Measurements from ENCODE around the gene KDM4B. TPM values are rescaled to one million over a fixed set of nuclear protein-coding genes. Genes with fewer than 3 reads are reported as not detected.
A peak's percentile ranks its signal among the peaks of the same experiment; 100 is the strongest.

KDM4B gene
- total and polyA plus RNA-seq, 9 of the 15 experiments (the other 6 are each of a cell fraction or from before 2014, with no cell fraction given), result 0.21 to 29.9 (median 7.3) TPM

GRCh38 chr19:4976401-4977298 lies 7.7 kb downstream of the KDM4B start:
- no peak overlapping the region for H3K4me2 ChIP-seq (ENCODE audit: insufficient read depth, low read length)
- FAIRE-seq (peak; percentile 67), DNase-seq (ENCODE audit: extremely low read depth in 1 of 4, low spot score in 3 of 4) (peak in 2 of 4 experiments; percentile 34 to 45), ATAC-seq (peak; percentile 76)
- H3K4me1 ChIP-seq (replicated peaks in 1 of 2; ENCODE audit: control insufficient read depth in 2 of 2, insufficient read depth in 2 of 2, low read length in 2 of 2), result peaks cover 6 to 57% of the 10 kb centered on the region in 2 experiments; a peak in 4 of 5 replicates
- no peak overlapping the region for H3K27ac ChIP-seq (ENCODE audit: extremely low read depth, low read depth, low read length)
- in situ Hi-C loops (cut with MboI) (no loop called here), intact Hi-C loops (cut with micrococcal nuclease) (no loop called here)
- peaks cover 19% of the 10 kb centered on the region; the same call in 2 of the 3 replicates for H3K36me3 ChIP-seq (ENCODE audit: control insufficient read depth, insufficient read depth, low read length)
- CTCF ChIA-PET (ENCODE audit: low intra/inter-chr PET ratio), result no interaction called here
- H3K79me2 ChIP-seq (ENCODE audit: control insufficient read depth, insufficient read depth, low read length), result peaks cover 86% of the 10 kb centered on the region
- H2AFZ ChIP-seq (ENCODE audit: low read depth, low read length), result no peak overlapping the region
- H3K9me1 ChIP-seq (ENCODE audit: control insufficient read depth, insufficient read depth, low read length), result peaks cover 18% of the 10 kb centered on the region
- no TSS peak for BruUV-seq (replicated peaks)
- H3K9me3 ChIP-seq (replicated peaks; ENCODE audit: control insufficient read depth, insufficient read depth, low read depth, low read length), result no peaks in the 10 kb centered on the region
- H3K27me3 ChIP-seq (ENCODE audit: control insufficient read depth in 2 of 2, insufficient read depth in 2 of 2, low read length in 2 of 2), result no peaks in the 10 kb centered on the region
- H4K20me1 ChIP-seq (replicated peaks; ENCODE audit: control insufficient read depth, insufficient read depth, low read length), result peaks cover 63% of the 10 kb centered on the region
- POLR2A ChIA-PET, result interaction anchor here (0.7 kb wide), 1 partner anchor 55 kb away, joined by 4 read pairs; no protein-coding TSS in a partner anchor
- H3K9ac ChIP-seq (ENCODE audit: insufficient read depth in 1 of 2, low read depth in 2 of 2, low read length in 2 of 2), result peak overlapping the region in 1 of 2 experiments; percentile 82; a peak in 2 of 4 replicates
- 75% methylated on average over 30 of the region's 33 CpGs for WGBS (ENCODE audit: insufficient coverage, low coverage, missing lambda C conversion rate)
- no peak overlapping the region for H3K4me3 ChIP-seq
- TF ChIP-seq POU5F1 (IDR thresholded peaks at IDR 0.05; ENCODE audit: borderline replicate concordance, low read depth, low read length, partially characterized antibody) (no peak), XRCC4 (IDR thresholded peaks at IDR 0.05; ENCODE audit: extremely low read depth, insufficient read depth, insufficient read length) (no peak), FOXO4 (CRISPR knock-in tag; IDR thresholded peaks at IDR 0.05) (no peak), CEBPB (tag; IDR thresholded peaks at IDR 0.05) (peak; percentile 89), POLR2G (IDR thresholded peaks at IDR 0.05; ENCODE audit: low read depth, low read length) (no peak), CEBPG (CRISPR knock-in tag; IDR thresholded peaks at IDR 0.05) (peak; percentile 77), CEBPG (tag; conservative IDR thresholded peaks at IDR 0.05 in 1 of 2, IDR thresholded peaks at IDR 0.05 in 1 of 2) (no peak), U2AF1 (optimal IDR thresholded peaks at IDR 0.05; ENCODE audit: low read depth, low read length) (no peak), SMAD2 (IDR thresholded peaks at IDR 0.05; ENCODE audit: low read depth, low read length) (no peak), HDAC2 (IDR thresholded peaks at IDR 0.05) (no peak), MYNN (IDR thresholded peaks at IDR 0.05) (peak; percentile 35; the same call in 1 of the 2 replicates), MYNN (CRISPR knock-in tag; IDR thresholded peaks at IDR 0.05) (no peak), CTCF (IDR thresholded peaks at IDR 0.05 in 2 of 3, conservative IDR thresholded peaks at IDR 0.05 in 1 of 3; ENCODE audit: insufficient read depth in 2 of 3, low read depth in 1 of 3, low read length in 3 of 3) (peak; percentile 39 to 55 (median 40); a peak in 3 of 6 replicates), CTCFL (IDR thresholded peaks at IDR 0.05; ENCODE audit: borderline replicate concordance, insufficient read depth, low read depth, low read length, poor library complexity, severe bottlenecking) (peak; percentile 21)
